Testis (tissue), 2 donors: Measurements from ENCODE around the gene CCDC13.

Source experiments
- CTCF ChIP-seq, 3 experiments: fragments of 450-650 bp in 2 of 3; fragments of 200-600 bp in 1 of 3; sonication (generic) in 1 of 3; IDR thresholded peaks; one replicate each; pipeline ENCODE4 v1.5.1; 2016 to 2019; ENCODE audit warnings: antibody characterized with exemption in 3 of 3, mild to moderate bottlenecking in 2 of 3, moderate library complexity in 1 of 3
- POLR2A ChIP-seq: fragments of 450-650 bp; IDR thresholded peaks from one replicate; pipeline ENCODE4 v1.6.1; 2017; ENCODE audit warnings: antibody characterized with exemption, mild to moderate bottlenecking, moderate library complexity

- no peak for TF ChIP-seq CTCF (IDR thresholded peaks at IDR 0.05)
- TF ChIP-seq POLR2A, result no peak
Measured at GRCh38 chr3:42800251-42800650, 27.2 kb upstream of the CCDC13 start.
